Endothelial cell of hepatic sinusoid (primary cell): ENCODE results near the gene TMEM214.

Source experiments
- in situ Hi-C: cut with HindIII; loops from 2 replicates; pipeline ENCODE4 v1.10.0; 2017; ENCODE audit warnings: low sequenced_read_pairs

Gene TMEM214

DNA sequence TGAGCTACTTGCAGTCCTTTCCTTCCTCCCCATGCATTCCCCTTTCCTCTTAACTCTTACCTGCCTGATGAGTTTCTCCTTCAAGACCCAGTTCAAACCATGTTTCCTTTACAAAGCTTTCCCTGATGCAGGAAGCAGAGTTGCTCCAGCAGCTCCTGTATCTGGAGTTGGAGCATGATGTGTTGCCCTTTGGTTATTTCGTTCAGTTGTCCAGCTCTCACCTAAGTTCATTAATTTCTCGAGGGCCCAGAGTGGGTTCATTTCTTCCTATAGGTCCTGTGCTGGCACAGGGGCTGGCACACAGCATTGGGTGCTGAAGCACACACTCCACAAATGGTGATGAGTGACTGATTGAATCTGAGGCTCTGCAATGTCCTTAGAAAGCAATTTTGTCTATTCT, 23.0 kb upstream of the TMEM214 start:
- in situ Hi-C loops: loop anchor here (5.0 to 10.0 kb wide), 2 partner anchors 57 to 155 kb away; no protein-coding TSS in a partner anchor

DNA sequence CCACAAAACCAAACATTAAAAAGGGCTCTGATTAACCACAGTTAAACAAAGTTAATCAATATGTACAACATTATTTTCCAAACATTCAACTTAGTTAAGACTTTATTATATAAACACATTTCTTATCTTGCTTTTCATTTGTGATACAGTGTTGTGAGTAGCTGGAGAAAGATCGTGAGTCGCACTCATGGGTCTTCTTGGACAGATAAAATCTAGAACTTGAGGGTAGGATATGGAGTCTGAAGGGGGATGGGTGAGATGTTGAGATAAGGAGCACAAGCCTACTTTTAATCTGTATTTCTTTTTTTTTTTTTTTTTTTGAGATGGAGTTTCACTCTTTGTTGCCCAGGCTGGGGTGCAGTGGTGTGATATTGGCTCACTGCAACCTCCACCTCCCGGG, 22.6 kb upstream of the TMEM214 start:
- in situ Hi-C loops: loop anchor here (5.0 to 10.0 kb wide), 2 partner anchors 58 to 155 kb away; no protein-coding TSS in a partner anchor

DNA sequence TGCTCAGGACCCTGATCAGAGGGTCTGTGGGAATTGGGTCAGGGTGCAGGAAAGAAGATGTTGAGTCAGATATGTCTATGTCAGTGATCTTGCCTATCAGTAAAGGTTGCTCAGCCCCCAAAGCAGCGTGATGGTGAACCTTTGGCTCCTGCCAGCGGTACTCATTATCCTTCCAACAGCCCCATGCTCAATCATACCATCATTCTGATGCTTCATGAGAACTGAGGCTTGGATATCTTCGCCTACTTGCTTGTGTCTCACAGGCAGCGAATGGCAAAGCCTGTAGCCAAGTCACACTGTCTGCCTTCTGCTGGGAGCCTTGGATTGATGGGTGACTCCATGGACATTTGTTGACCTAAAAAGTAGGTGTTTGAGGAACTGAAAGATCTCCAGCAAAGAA, 19.0 kb upstream of the TMEM214 start:
- in situ Hi-C loops: loop anchor here (5.0 to 10.0 kb wide), 2 partner anchors 61 to 159 kb away; no protein-coding TSS in a partner anchor

DNA sequence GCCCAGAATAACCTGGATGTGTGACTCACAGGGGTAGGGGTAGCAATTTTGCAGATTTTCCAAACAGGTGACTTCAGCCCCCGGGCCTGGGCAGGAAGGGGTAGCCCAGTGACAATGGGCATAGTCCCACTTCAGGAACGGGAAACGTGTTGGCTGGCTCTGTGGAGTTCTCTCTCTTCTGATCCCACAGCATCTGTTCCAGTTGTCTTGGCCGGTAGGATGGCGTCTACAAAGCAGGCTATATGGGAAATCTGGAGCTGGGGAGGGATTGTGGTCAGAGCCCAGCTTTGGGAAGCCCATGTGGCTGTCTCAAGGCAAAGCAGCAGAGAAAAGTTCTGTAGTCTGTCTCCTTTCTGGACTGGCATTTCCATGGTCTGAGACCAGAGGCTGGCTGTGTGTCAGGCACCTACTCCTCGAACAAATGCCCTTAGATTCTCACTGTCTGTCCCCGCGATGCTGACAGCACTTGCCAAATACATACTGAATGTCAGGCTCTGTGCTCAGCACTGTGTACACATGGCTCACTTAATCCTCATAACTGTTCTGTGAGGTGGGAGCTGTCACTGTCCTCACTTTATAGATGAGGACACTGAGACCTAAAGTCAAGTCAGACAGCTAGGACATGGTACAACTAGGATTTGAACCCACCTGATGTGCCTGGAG, 17.9 kb upstream of the TMEM214 start:
- in situ Hi-C loops: loop anchor here (5.0 to 10.0 kb wide), 3 partner anchors 63 to 160 kb away; no protein-coding TSS in a partner anchor

DNA sequence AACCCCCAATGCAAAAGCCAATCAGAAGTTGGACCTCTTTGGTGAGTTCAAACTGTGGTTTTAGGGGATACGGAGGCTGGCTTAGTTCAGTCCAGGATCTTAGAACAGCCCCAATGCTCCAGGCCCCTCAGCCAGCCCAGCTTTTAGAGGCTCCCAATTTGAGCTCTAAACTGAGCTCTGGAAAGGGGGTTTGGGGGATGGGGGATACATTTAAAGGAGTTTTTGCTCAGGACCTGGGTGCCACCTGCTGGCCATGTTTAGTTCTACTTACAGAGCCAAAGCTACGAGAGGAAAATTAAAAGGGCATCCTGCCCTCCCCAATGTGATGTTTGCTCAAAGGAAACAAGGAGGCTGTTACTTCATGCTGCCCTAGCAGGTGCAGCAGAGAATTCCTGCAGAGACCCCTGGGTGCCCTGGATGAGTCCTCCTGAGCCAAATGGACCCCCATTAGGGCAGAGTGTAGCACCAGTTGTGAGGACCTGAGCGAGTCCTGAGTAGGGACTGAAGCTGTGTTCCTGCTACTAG, 15.9 kb upstream of the TMEM214 start:
- in situ Hi-C loops: loop anchor here (5.0 to 10.0 kb wide), 2 partner anchors 75 to 162 kb away; no protein-coding TSS in a partner anchor

DNA sequence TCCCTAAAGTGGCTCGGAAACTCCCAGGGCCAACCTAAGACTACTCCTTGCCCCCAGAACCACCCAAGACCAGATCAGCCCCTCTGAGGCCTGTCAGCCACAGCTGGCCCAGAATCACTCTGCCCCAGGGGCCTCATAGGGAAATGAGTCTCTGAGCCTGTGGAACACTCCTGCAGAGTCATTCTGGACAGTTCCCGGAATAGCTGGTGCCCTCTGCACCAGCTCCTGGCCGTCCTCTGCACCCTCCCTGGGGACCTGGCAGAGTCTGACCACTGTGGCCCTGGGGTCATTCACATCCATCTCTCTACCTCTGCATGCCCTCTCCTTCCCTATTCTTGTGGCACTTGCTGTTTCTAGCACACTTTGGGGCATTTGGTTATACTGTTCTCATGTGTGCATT, 14.6 kb upstream of the TMEM214 start:
- in situ Hi-C loops: loop anchor here (5.0 to 10.0 kb wide), 2 partner anchors 74 to 163 kb away; no protein-coding TSS in a partner anchor

DNA sequence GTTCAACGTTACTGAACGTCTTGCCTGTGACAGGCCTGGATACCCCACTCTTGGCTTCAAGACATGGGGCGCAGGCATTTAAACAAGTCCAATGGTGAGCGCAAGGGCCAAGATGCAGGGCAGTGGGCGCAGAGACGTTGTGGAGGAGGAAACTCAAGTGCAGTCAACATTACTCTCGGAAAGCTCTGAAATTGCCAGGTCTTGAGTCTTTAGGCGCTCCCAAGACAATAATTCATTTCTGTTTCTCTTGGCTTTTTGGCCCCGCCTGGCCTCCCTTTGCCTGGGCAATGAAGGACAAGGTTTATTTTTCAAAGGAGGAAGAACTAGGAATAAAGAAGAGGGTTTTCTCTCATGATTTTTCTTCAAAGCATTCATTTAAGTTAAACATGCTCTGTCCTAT, 13.3 kb upstream of the TMEM214 start:
- in situ Hi-C loops: loop anchor here (5.0 to 10.0 kb wide), 2 partner anchors 73 to 165 kb away; no protein-coding TSS in a partner anchor

DNA sequence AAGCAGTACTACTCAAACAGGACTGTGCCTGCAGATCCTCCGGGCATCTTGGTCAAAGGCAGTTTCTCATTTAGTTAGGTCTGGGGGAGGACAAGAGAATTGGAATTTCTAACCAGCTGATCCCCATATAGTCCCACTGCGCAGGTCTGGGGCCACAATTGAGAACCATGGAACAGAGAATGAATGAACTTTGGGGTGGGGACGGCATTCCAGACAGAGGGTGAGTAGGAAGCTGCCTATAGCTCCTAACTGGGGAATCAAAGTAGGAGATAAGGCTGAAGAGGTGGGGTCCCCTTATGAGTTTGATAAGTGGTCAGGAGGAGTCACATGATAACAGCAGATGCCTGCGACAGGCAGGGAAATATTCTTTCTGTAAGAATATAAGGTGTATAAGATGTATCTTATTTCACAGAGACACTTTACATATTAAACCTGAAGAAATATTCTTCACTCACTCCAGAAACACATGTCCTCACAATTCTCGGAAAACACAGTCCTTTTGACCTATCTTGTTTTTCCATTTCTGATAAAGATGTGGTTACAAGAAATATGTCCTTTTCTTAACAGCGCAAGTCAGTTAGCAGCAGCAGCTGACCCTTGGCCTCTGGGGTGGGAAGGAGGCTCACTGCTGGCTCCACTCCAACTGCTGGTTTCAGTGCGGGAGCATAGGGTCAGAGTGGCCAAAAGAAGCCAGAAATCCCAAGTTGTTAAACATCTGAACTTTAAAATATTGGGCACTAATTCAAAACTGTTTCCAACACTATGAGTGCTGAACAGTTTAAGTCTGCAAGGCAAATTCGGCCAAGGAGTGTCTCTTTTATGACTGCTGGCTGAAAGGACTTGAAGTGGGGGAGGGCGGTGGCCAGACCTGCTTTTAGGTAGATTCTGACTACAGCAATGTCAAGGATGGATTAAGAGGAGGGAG, 12.6 kb upstream of the TMEM214 start:
- in situ Hi-C loops: loop anchor here (5.0 to 10.0 kb wide), 2 partner anchors 72 to 165 kb away; no protein-coding TSS in a partner anchor

DNA sequence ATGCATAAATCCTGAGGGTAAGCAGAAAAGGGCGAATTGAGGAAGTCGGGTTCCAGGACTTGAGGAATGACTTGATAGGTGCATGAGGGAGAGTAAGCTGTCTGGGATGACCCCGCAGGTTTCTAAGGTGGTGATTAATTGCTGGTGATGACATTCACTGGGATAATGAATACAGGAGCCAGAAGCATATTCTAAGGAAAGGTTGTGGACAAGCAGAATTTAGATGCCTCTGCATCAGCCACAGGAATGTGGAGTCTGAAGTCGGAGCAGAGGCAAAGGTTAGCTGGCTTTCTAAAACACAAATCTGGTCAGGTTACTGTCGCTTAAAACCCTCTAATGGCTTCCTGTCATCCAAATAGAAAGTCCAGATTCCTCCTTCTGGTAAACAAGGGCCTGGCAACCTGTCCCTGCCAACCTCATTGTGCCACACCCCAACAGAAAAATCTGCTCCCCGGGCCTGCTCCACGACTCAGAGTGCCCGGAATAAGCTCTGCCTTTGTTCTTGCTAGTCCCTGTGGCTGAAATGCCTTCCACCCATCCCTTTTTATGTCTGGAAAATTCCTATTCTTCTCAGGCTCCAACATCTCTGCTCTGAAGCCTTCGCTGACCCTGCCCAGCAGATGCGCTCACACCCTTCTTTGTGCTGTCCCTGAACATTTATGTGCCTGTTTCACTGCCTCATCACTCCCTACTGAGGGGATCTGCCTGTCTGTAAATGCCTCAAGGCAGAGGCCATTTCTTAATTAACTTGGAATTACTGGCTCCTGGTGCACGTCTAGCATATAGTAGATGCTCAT, 11.3 kb upstream of the TMEM214 start:
- in situ Hi-C loops: no loop called here

DNA sequence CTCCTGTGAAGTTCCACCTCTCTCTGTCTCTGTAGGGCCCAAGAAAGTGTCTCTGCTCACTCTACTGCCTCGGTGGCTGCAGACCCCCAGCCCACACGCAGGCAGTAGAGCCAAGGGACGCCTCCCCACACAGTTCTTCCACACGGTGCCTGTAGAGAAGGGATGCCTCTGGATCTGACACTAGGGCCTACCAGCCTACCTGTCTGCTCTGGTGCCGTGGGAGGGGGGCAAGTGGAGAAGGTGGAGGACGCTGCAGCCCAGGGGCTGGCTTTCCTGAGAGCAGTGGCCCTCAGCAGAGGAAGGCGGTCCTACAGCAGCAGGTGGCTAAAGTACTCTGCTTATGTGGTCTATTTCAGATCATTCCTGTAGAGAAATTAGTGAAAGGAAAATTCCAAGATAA, 9.0 kb upstream of the TMEM214 start:
- in situ Hi-C loops: no loop called here

DNA sequence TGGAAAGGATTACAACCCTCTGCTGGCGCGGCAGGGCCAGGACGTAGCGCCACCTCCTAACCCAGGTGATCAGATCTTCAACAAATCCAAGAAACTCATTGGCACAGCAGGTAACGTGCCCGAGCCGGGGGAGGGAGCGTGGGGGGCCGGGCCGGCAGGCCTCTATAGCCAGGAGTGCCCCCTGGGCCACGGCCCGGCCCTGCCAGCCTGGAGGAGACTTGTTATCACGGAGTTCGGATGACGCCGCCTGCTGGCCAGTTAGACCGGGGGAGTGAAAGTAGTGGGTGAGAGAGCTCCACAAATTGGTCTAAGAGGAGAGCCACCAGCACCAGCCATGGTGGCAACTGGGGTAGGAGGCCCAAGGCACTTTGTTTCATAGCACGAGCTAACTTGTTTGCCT, 8.6 kb upstream of the TMEM214 start:
- in situ Hi-C loops: no loop called here

DNA sequence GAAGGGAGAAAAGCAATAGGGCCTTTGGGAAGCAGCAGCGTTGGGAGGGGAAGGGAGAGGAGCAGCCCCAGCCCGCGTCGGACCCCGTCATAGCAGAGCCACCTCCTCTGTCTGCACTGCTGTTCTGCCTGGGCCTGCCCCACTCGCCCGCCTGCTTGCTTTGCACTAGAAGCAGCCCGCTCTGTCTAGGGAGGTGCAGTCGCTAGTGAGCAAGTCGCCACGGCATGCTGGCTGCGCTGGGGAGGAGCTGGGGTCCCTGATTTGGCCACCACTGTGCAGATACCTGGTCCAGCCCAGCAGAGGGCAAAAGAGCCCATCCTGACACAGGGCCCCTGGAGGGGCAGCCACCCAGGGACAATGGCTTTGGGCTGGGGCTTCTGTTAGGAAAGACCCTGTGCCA, 8.0 kb upstream of the TMEM214 start:
- in situ Hi-C loops: no loop called here

DNA sequence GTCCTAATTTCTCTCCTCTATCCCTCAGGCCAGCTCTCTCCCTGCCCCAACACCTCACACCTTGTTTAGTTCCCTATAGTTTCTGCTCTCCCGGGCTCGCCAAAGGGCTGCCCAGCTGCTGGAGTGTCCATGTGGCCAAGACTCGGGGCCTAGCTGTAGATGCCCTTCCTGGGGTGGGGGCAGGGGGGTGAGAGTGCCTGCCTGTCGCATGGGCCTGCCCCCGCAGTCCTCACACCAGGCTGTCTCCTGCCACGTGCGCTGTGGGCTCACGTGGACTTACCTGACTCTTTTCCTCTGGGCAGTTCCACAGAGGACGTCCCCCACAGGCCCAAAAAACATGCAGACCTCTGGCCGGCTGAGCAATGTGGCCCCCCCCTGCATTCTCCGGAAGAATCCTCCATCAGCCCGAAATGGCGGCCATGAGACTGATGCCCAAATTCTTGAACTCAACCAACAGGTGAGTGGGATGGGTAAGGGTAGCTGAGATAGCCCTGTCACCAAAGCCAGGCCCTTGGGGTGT, 7.4 kb upstream of the TMEM214 start:
- in situ Hi-C loops: no loop called here

DNA sequence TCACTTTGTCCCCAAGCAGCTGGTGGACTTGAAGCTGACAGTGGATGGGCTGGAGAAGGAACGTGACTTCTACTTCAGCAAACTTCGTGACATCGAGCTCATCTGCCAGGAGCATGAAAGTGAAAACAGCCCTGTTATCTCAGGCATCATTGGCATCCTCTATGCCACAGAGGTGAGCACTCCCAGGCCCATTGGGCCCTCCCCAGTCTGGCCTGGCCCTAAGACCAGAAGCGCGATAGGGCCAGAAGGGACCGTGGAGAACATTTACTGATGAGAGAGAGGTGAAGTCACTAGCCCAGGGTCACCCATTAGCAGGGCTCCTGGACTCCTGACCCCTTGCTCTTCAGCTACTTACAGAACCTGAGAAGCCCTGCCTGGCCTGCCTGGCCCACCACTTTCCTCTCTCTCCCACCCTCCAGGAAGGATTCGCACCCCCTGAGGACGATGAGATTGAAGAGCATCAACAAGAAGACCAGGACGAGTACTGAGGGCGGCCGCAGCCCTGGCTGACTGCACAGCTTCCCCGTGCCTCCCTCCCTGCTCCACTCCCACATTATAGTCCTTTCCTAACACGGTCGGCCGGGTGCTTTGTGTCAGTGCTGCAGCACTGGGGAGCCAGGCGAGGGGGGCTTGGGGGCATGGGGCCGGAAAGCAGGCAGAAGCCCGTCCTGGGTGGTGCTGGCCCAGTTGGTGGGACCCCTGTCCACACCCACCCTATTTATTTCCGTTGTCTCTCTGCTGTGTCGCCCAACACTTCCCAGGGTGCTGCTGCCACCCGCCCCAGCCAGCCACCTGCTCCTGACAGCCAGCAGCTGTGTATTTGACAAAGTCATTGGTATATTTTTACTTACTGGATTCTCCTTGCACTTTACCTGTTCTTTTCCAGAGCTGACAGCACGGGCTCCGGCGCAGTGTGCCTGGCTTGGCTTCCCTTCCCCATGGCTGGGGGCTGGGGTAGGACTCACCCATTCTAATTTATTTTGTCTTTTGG, 6.6 kb upstream of the TMEM214 start:
- in situ Hi-C loops: no loop called here

DNA sequence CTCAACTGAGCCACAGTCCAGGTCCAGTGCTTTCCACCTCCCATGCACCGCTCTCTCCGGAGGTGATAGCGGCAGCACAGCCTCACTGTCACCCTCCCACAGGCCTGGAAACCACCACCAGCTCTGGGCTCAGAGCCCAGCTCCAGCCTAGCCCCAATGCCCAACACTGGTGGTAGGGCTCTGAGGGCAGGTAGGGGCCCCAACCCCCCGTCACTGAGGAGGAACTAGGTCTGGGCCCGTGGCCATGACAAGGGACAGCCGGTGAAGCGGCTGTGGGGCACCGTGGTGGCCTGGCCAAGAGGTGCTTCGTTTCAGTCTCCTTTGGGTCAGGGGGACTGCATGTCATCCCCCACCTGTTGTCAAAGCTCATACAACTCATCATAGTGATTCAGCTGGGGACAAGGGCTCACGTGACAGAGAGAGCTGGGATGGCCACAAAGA, 5.5 kb upstream of the TMEM214 start:
- in situ Hi-C loops: no loop called here

DNA sequence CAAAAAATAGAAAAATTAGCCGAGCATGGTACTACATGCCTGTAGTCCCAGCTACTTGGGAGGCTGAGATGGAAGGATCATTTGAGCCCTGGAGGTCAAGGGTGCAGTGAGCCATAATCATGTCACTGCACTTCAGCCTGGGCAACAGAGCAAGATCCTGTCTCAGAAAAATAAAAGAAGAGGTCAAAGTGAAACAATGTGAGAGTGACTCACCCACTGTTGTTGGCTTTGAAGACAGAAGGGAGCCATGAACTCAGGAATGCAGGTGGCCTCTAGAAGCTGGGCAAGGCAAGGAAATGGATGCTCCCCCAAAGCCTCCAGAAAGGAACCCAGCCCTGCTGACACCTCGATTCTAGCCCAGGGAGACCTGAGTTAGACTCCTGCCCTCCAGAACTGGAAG, 3.7 kb upstream of the TMEM214 start:
- in situ Hi-C loops: no loop called here

DNA sequence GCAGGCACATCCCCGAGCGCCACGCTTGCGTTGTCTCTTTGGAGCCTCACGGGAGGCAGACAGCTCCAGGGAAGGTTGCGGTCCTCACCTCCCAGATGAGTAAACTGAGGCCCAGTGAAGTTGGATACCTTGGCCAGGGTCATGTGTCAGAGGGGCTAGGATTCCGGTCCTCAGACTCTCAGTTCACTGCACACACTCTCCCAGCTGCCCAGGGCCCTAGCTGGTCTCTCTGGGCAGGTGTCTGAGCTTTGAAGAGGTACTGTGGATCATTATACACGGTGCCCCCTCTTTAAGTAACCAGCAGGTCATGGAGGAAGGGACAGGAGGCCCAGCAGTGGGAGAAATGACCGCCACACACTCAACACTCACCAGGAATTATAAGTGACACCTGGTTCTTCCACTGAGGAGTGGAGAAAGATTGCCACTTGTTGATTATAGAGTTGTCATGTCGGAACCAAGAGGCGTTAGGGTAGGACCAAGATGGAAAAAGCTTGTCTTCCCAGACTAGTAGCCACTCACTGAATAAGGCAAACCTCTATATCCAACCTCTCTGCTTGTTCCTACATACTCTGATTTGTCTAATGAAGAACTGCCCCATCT, 588 bp downstream of the TMEM214 start:
- in situ Hi-C loops: no loop called here

DNA sequence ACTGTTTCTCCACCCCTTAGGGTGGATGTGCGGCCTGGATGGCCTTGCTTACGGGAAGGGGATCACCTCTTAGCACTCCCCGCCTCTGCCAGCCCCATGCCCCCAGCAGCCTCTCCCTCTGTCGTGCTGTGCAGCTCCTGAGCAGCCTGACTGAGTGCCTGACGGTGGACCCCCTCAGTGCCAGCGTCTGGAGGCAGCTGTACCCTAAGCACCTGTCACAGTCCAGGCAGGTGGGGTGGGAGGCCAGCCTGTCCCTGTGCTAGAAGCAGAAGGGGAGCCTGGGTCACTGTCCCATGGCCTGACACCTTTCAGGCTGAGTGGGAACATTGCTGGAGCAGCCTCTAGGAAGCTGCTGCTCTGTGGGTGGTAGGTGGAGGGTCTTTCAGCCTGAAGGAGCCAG, 5.2 kb downstream of the TMEM214 start:
- in situ Hi-C loops: no loop called here
